H9 (cell line): ENCODE results near the gene MCM3AP. TPM values are rescaled to one million over a fixed set of nuclear protein-coding genes. Genes with fewer than 3 reads are reported as not detected.

ENCODE experiments used
- DNase-seq: peaks from one replicate; pipeline ENCODE4 v3.0.0-alpha.2; 2017
- H2AFZ ChIP-seq: one replicate; pipeline ENCODE4 v1.6.1; 2013; ENCODE audit warnings: mild to moderate bottlenecking, low read length, control low read depth, moderate library complexity
- H2AK5ac ChIP-seq: 2 replicates; pipeline ENCODE4 v1.6.1; 2013; ENCODE audit warnings: low read length, control low read depth, mixed read lengths; ENCODE audit not compliant: insufficient read length
- H2BK120ac ChIP-seq: one replicate; pipeline ENCODE4 v1.6.1; 2013; ENCODE audit warnings: low read depth, mild to moderate bottlenecking, low read length, control low read depth, inconsistent platforms; ENCODE audit not compliant: poor library complexity, severe bottlenecking
- H2BK12ac ChIP-seq: 2 replicates; pipeline ENCODE4 v1.6.1; 2013; ENCODE audit warnings: low read length, control low read depth, mixed read lengths, low read depth; ENCODE audit not compliant: insufficient read length
- H2BK15ac ChIP-seq: 2 replicates; pipeline ENCODE4 v1.6.1; 2013; ENCODE audit warnings: low read depth, low read length, control low read depth
- H2BK20ac ChIP-seq: one replicate; pipeline ENCODE4 v1.6.1; 2013; ENCODE audit warnings: low read depth, mild to moderate bottlenecking, low read length, control low read depth, inconsistent platforms; ENCODE audit not compliant: poor library complexity, severe bottlenecking
- H2BK5ac ChIP-seq: 2 replicates; pipeline ENCODE4 v1.6.1; 2013; ENCODE audit warnings: low read length, control low read depth, mixed read lengths; ENCODE audit not compliant: insufficient read length
- H3K14ac ChIP-seq: 2 replicates; pipeline ENCODE4 v1.6.1; 2013; ENCODE audit warnings: low read length, control low read depth; ENCODE audit not compliant: insufficient read depth
- H3K18ac ChIP-seq: 2 replicates; pipeline ENCODE4 v1.6.1; 2013; ENCODE audit warnings: low read depth, mild to moderate bottlenecking, mixed read lengths, low read length, control low read depth; ENCODE audit not compliant: insufficient read length
- H3K23ac ChIP-seq: 2 replicates; pipeline ENCODE4 v1.6.1; 2013; ENCODE audit warnings: low read length, control low read depth, mixed read lengths, low read depth; ENCODE audit not compliant: insufficient read length
- H3K23me2 ChIP-seq: 2 replicates; pipeline ENCODE4 v1.6.1; 2013; ENCODE audit warnings: low read depth, mild to moderate bottlenecking, mixed read lengths, low read length, control low read depth; ENCODE audit not compliant: insufficient read length, poor library complexity, severe bottlenecking
- H3K27ac ChIP-seq: 2 replicates; pipeline ENCODE4 v1.5.1; 2013; ENCODE audit warnings: low read length, control low read depth, mixed read lengths, low read depth; ENCODE audit not compliant: insufficient read length
- H3K27me3 ChIP-seq: 2 replicates; pipeline ENCODE4 v1.6.1; 2013; ENCODE audit warnings: low read length, control low read depth, inconsistent platforms; ENCODE audit not compliant: insufficient read depth
- H3K4ac ChIP-seq: 2 replicates; pipeline ENCODE4 v1.6.1; 2013; ENCODE audit warnings: low read depth, mild to moderate bottlenecking, control low read depth, inconsistent platforms, low read length, moderate library complexity
- H3K4me1 ChIP-seq: 2 replicates; pipeline ENCODE4 v1.6.1; 2013; ENCODE audit warnings: low read length, control low read depth, inconsistent platforms; ENCODE audit not compliant: insufficient read depth
- H3K4me2 ChIP-seq: 2 replicates; pipeline ENCODE4 v1.6.1; 2013; ENCODE audit warnings: low read length, control low read depth, mixed read lengths; ENCODE audit not compliant: insufficient read length, insufficient read depth
- H3K56ac ChIP-seq: 2 replicates; pipeline ENCODE4 v1.6.1; 2013; ENCODE audit warnings: low read depth, mild to moderate bottlenecking, mixed read lengths, low read length, control low read depth; ENCODE audit not compliant: insufficient read length
- H3K79me1 ChIP-seq: 2 replicates; pipeline ENCODE4 v1.6.1; 2013; ENCODE audit warnings: low read depth, mild to moderate bottlenecking, moderate library complexity, low read length, control low read depth, inconsistent platforms; ENCODE audit not compliant: insufficient read depth, poor library complexity, severe bottlenecking
- H3K79me2 ChIP-seq: 2 replicates; pipeline ENCODE4 v1.6.1; 2013; ENCODE audit warnings: low read length, control low read depth, inconsistent platforms; ENCODE audit not compliant: insufficient read depth
- H3K9ac ChIP-seq: 2 replicates; pipeline ENCODE4 v1.6.1; 2013; ENCODE audit warnings: low read length, control low read depth, mixed read lengths; ENCODE audit not compliant: insufficient read length; ENCODE audit errors: extremely low read depth
- H3K9me3 ChIP-seq: one replicate; pipeline ENCODE4 v1.6.1; 2013; ENCODE audit warnings: low read depth, low read length, inconsistent platforms; ENCODE audit not compliant: control insufficient read depth
- H3T11ph ChIP-seq: one replicate; pipeline ENCODE4 v1.6.1; 2013; ENCODE audit warnings: mild to moderate bottlenecking, low read length, control low read depth, inconsistent platforms
- H4K20me1 ChIP-seq: one replicate; pipeline ENCODE4 v1.6.1; 2013; ENCODE audit not compliant: control insufficient read depth, insufficient read length, insufficient read depth
- H4K5ac ChIP-seq: 2 replicates; pipeline ENCODE4 v1.6.1; 2013; ENCODE audit warnings: low read depth, mild to moderate bottlenecking, mixed read lengths, low read length, control low read depth; ENCODE audit not compliant: insufficient read length
- H4K8ac ChIP-seq: replicated peaks from 2 replicates; pipeline ENCODE4 v1.6.1; 2013; ENCODE audit warnings: low read length, control low read depth, mixed read lengths, low read depth; ENCODE audit not compliant: insufficient read length
- H4K91ac ChIP-seq: 2 replicates; pipeline ENCODE4 v1.6.1; 2013; ENCODE audit warnings: low read depth, mild to moderate bottlenecking, moderate library complexity, mixed read lengths, low read length, control low read depth; ENCODE audit not compliant: insufficient read length
- H3K27ac Mint-ChIP-seq, 3 experiments: 2 replicates in 2 of 3; 3 replicates in 1 of 3; pipeline ENCODE4 v1.8.0; 2020 to 2021; ENCODE audit warnings: mixed read lengths in 3 of 3, mild to moderate bottlenecking in 1 of 3, moderate library complexity in 1 of 3
- H3K27me3 Mint-ChIP-seq: 2 replicates; pipeline ENCODE4 v1.8.0; 2021; ENCODE audit warnings: low read depth, mild to moderate bottlenecking, moderate library complexity, mixed read lengths
- H3K36me3 Mint-ChIP-seq, 3 experiments: 2 replicates in 2 of 3; 3 replicates in 1 of 3; pipeline ENCODE4 v1.8.0; 2020 to 2021; ENCODE audit warnings: low read depth in 3 of 3, mixed read lengths in 3 of 3; ENCODE audit not compliant: insufficient read depth in 1 of 3
- H3K4me1 Mint-ChIP-seq, 2 experiments: 2 replicates each; pipeline ENCODE4 v1.8.0; 2020; ENCODE audit warnings: mixed read lengths in 2 of 2
- H3K4me3 Mint-ChIP-seq, 2 experiments: 2 replicates in 1 of 2; 3 replicates in 1 of 2; pipeline ENCODE4 v1.8.0; 2020 to 2021; ENCODE audit warnings: mild to moderate bottlenecking in 2 of 2, mixed read lengths in 2 of 2, moderate library complexity in 1 of 2
- H3K9me3 Mint-ChIP-seq, 2 experiments: 2 replicates in 1 of 2; 3 replicates in 1 of 2; pipeline ENCODE4 v1.8.0; 2020; ENCODE audit warnings: mild to moderate bottlenecking in 2 of 2, mixed read lengths in 2 of 2, moderate library complexity in 1 of 2
- WGBS: extraction: QIAGEN DNeasy Blood & Tissue Kit; methylation state at CpG from one replicate; pipeline ENCODE4 v1.1.7; 2013; ENCODE audit warnings: missing lambda C conversion rate, low lambda C conversion rate, mixed read lengths; ENCODE audit not compliant: insufficient read length; ENCODE audit errors: extremely low coverage; 5-methylcytosine and 5-hydroxymethylcytosine counted together
- total RNA-seq: library from RNA; stranded (reverse); gene quantifications from 2 replicates; pipeline ENCODE4 v1.2.1, GENCODE V29; 2021
- TF ChIP-seq, protein P1 (sequence below): fragments of 200-600 bp; sonication (generic); conservative IDR thresholded peaks from 3 replicates; pipeline ENCODE4 v1.8.0; 2021; ENCODE audit warnings: antibody characterized with exemption, mild to moderate bottlenecking

Gene MCM3AP
- total RNA-seq, 1 experiment from 2014 or later: 124 TPM

DNA sequence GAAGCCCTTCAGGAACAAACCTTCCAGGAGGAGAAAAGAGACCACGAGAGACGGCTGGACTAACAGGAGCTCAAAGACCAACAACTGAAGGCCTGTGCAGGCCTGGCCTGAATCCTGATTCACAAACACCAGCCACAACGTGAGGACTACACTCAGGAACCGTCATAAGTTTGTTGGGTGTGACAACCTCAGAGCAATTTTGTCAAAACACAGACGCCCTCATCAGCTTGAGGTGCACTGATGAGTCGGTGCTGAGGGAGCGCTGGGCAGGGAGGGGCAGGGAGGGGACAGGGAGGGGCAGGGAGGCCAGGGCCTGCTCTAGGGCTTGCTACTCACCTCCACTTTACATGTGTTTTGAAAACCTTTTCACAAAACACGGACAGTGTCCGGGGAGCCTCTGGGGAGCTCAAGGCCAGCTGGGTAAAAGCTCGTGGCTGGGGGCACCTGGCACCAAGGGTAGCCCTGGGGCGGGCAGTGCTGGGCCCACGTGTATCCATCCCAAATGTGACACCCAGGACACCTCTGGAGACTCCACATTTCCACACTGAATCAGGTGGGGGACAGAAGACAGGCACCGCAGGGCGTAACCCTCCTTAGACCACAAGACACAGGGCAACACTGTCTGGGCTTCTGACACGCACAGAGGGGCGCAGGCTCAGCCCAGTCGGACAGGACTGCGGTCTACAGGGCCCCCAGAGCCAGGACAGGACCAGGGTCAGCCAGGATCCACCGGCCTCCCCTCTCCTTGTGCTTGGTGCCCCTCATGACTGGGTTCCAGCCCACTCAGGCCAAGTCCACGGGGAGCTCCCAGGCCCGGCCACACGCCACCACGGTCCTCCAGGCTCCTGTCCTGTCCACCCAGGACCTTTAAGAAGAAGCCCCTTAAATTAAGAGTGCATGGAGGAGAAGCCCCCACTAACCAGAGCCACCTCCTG lies 73.4 kb downstream of the MCM3AP start:
- H3K27ac ChIP-seq: no peak overlapping the region
- H3K27me3 Mint-ChIP-seq: no peaks in the 10 kb centered on the region

More for the DNA sequence above, 73.4 kb downstream of the MCM3AP start:
- H4K8ac ChIP-seq: no peak overlapping the region
- no peaks in the 10 kb centered on the region for H3K79me1 ChIP-seq
- Mint-ChIP-seq H3K9me3 (no peaks in the 10 kb centered on the region), H3K4me1 (no peaks in the 10 kb centered on the region), H3K27ac (peak overlapping the region in 2 of 3 experiments; percentile 48 to 85; a peak in 4 of 7 replicates), H3K4me3 (no peak overlapping the region; a peak in 1 of 5 replicates), H3K36me3 (peaks cover 14 to 46% (median 37%) of the 10 kb centered on the region in 3 experiments)
- no peak overlapping the region for H3K9ac ChIP-seq
- H2AFZ ChIP-seq: no peak overlapping the region
- H2BK20ac ChIP-seq: no peak overlapping the region
- H3K4ac ChIP-seq: no peak overlapping the region
- H4K5ac ChIP-seq: no peak overlapping the region
- H3K4me2 ChIP-seq: no peak overlapping the region
- H3T11ph ChIP-seq: no peak overlapping the region
- H2AK5ac ChIP-seq: no peak overlapping the region
- no peak overlapping the region for H3K56ac ChIP-seq
- no peak overlapping the region; the same call in 1 of the 2 replicates for H3K14ac ChIP-seq
- no peak overlapping the region for H2BK15ac ChIP-seq
- no peak overlapping the region for H3K23ac ChIP-seq
- H3K18ac ChIP-seq: no peak overlapping the region
- TF ChIP-seq, protein P1, sequence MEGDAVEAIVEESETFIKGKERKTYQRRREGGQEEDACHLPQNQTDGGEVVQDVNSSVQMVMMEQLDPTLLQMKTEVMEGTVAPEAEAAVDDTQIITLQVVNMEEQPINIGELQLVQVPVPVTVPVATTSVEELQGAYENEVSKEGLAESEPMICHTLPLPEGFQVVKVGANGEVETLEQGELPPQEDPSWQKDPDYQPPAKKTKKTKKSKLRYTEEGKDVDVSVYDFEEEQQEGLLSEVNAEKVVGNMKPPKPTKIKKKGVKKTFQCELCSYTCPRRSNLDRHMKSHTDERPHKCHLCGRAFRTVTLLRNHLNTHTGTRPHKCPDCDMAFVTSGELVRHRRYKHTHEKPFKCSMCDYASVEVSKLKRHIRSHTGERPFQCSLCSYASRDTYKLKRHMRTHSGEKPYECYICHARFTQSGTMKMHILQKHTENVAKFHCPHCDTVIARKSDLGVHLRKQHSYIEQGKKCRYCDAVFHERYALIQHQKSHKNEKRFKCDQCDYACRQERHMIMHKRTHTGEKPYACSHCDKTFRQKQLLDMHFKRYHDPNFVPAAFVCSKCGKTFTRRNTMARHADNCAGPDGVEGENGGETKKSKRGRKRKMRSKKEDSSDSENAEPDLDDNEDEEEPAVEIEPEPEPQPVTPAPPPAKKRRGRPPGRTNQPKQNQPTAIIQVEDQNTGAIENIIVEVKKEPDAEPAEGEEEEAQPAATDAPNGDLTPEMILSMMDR: no peak
- no peaks in the 10 kb centered on the region for H3K23me2 ChIP-seq
- no peaks in the 10 kb centered on the region for H3K4me1 ChIP-seq
- no CpG with 5 or more reads among the region's 23 CpGs for WGBS
- H2BK120ac ChIP-seq: no peak overlapping the region
- H3K27me3 ChIP-seq: no peaks in the 10 kb centered on the region
- H4K20me1 ChIP-seq: no peaks in the 10 kb centered on the region
- no peaks in the 10 kb centered on the region for H3K79me2 ChIP-seq
- H2BK5ac ChIP-seq: no peak overlapping the region
- no peak overlapping the region for H2BK12ac ChIP-seq
- H4K91ac ChIP-seq: no peak overlapping the region
- DNase-seq: no peak
- H3K9me3 ChIP-seq: no peaks in the 10 kb centered on the region
